ENCODE results near the gene FAM83F.

FAM83F gene

DNA sequence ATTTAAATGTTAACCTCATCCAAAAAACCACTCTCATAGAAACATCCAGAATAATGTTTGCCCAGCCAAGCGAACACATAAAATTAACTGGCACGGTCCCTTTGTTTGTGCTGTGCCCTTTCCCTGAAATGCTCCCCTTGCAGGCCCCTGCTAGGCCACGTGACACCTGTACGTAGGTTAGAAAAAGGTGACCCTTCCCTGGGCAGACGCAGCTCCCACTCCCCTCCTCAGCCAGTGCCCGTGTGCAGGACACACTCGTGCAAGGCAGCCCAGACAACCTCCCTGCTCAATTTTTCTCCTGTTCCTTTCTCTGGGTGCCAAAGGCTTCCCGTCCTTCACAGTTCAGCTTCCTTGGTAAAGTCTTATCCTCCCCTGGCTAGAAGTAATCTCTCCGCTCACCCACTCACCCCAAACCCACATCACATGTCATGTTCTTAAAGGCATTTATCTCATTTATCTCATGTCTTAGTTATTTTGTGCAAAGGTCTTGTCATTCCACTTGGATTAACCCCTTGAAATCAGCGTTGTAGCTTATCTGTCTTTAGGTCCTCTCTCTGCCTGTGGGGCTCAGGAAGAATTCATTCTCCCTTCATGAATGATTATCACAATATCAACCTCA is 20.7 kb downstream of the FAM83F start:
- in situ Hi-C loops (cut with MboI; ENCODE audit: low pct_unique_long_range_greater_than_20kb, low sequenced_read_pairs, unreplicated experiment) = no loop called here
- no peak for TF ChIP-seq CTCF (IDR thresholded peaks at IDR 0.05; ENCODE audit: extremely low read depth, insufficient read depth, missing control alignments)
- DNase-seq (ENCODE audit: low spot score) = no peak

DNA sequence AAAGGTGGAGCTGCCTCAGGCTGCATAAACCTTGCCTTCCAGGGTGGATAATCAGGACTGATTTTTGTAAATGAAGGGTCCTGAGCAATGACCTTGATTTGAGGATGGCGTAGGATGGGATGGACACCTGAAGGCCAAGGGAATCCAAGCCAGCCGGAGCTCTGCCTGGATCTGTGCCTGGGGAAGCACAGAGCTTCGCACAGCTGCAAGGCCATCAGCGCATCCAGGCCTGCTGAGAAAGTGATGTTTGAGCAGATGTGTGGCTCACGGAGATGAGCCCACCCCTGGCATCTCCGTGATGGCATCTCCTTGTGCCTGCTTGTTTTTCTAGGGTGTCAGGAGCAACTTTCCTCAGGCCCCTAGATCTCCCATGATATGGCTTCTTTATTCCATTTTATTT is 23.3 kb downstream of the FAM83F start:
- DNase-seq (ENCODE audit: low spot score) = no peak
- in situ Hi-C loops (cut with MboI; ENCODE audit: low pct_unique_long_range_greater_than_20kb, low sequenced_read_pairs, unreplicated experiment) = no loop called here
- no peak for TF ChIP-seq CTCF (IDR thresholded peaks at IDR 0.05; ENCODE audit: extremely low read depth, insufficient read depth, missing control alignments)

GRCh38 chr22:40019100-40019499 is 24.3 kb downstream of the FAM83F start:
- in situ Hi-C loops (cut with MboI; ENCODE audit: low pct_unique_long_range_greater_than_20kb, low sequenced_read_pairs, unreplicated experiment) = no loop called here

DNA sequence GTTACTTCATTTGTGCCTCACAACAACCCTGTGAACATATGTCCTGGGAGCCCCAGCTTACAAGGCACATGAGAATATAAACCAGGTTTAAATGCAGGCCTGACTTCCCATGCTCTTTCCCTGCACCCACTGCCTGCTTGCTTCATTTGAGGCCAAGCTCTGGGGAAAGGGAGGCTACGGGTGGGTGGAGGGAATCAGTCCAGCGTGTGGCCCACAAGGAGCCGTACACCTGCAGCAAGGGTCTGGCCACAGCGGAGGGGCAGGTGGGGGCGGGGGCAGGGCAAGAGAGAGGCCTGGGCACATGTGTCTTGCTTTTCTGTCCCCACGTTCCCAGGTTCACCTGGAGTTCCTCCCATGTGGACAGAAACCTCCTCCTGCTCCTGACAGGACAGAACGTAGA is 26.2 kb downstream of the FAM83F start:
- in situ Hi-C loops (cut with MboI; ENCODE audit: low pct_unique_long_range_greater_than_20kb, low sequenced_read_pairs, unreplicated experiment) = no loop called here
- no peak for TF ChIP-seq CTCF (IDR thresholded peaks at IDR 0.05; ENCODE audit: extremely low read depth, insufficient read depth, missing control alignments)
- no peak for DNase-seq (ENCODE audit: low spot score)

More at GRCh38 chr22:40019100-40019499, 24.3 kb downstream of the FAM83F start:
- TF ChIP-seq CTCF (IDR thresholded peaks at IDR 0.05; ENCODE audit: extremely low read depth, insufficient read depth, missing control alignments) = no peak
- DNase-seq (ENCODE audit: low spot score) = no peak

GRCh38 chr22:40021401-40022000 is 26.7 kb downstream of the FAM83F start:
- TF ChIP-seq CTCF (IDR thresholded peaks at IDR 0.05; ENCODE audit: extremely low read depth, insufficient read depth, missing control alignments) = no peak
- DNase-seq (ENCODE audit: low spot score) = no peak
- in situ Hi-C loops (cut with MboI; ENCODE audit: low pct_unique_long_range_greater_than_20kb, low sequenced_read_pairs, unreplicated experiment) = no loop called here

GRCh38 chr22:40022536-40023240 is 27.9 kb downstream of the FAM83F start:
- in situ Hi-C loops (cut with MboI; ENCODE audit: low pct_unique_long_range_greater_than_20kb, low sequenced_read_pairs, unreplicated experiment) = no loop called here
- no peak for TF ChIP-seq CTCF (IDR thresholded peaks at IDR 0.05; ENCODE audit: extremely low read depth, insufficient read depth, missing control alignments)
- no peak for DNase-seq (ENCODE audit: low spot score)

Measured in GM13977 (cell line).